C4-2B (cell line): ENCODE data around the gene PBX1.

Experiments used
- H3K27ac ChIP-seq: fragments of 450-650 bp; 2 replicates; pipeline ENCODE4 v1.5.1; 2017
- ZFX ChIP-seq: fragments of 450-650 bp; IDR thresholded peaks from 2 replicates; pipeline ENCODE4 v1.6.1; 2017
- TF ChIP-seq, protein P1 (sequence below): fragments of 450-650 bp; conservative IDR thresholded peaks from 2 replicates; pipeline ENCODE4 v1.5.1; 2017; ENCODE audit warnings: mild to moderate bottlenecking

The PBX1 gene

DNA sequence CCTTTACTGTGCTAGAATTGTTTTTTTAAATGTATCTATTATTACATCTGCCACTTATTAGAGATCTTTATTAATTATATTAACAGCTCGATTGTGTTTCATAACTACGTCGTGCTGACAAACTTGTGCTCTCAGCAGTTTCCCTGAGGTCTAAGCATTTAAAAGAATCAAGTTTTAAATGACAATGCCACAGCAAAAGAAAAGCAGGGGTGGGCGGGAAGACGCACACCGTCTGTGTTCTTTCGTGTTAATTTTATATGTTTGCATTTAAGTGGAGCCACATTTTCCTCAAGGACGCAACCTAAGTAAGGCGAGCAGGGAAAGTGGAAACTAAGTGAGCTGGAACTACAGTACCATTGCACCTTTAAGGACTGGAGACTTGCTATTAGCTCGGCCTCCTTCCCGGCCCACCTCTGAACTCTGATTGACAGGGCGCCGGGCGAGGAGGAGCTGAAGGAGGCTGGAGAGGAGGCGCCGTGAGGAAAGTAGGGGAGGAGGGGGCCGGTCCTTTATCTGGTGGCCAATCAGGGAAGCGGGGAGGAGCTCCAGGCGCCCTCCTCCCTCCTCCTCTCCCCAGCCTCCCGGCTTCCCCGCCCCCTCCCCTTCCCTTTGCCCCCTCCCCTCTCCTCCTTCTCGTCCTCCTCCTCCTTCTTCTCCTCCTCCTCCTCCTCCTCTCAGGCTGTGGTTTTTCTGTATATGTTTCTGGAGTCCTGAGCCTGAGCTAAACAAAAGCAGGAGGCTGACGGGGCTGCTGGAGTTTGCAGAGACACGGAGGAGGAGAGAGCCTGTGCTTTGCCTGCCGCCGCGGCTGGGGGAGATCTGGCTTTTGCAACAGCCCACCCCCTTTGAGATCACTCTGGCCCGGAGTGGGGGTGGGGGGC is at the start of gene PBX1:
Gene PBX1, plus strand, starts transcription at position 724 of the 881 bp plus-strand sequence.
- TF ChIP-seq, protein P1, sequence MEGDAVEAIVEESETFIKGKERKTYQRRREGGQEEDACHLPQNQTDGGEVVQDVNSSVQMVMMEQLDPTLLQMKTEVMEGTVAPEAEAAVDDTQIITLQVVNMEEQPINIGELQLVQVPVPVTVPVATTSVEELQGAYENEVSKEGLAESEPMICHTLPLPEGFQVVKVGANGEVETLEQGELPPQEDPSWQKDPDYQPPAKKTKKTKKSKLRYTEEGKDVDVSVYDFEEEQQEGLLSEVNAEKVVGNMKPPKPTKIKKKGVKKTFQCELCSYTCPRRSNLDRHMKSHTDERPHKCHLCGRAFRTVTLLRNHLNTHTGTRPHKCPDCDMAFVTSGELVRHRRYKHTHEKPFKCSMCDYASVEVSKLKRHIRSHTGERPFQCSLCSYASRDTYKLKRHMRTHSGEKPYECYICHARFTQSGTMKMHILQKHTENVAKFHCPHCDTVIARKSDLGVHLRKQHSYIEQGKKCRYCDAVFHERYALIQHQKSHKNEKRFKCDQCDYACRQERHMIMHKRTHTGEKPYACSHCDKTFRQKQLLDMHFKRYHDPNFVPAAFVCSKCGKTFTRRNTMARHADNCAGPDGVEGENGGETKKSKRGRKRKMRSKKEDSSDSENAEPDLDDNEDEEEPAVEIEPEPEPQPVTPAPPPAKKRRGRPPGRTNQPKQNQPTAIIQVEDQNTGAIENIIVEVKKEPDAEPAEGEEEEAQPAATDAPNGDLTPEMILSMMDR = no peak
- peak within 1 kb of the TSS; percentile 49; the same call in 1 of the 2 replicates for H3K27ac ChIP-seq

DNA sequence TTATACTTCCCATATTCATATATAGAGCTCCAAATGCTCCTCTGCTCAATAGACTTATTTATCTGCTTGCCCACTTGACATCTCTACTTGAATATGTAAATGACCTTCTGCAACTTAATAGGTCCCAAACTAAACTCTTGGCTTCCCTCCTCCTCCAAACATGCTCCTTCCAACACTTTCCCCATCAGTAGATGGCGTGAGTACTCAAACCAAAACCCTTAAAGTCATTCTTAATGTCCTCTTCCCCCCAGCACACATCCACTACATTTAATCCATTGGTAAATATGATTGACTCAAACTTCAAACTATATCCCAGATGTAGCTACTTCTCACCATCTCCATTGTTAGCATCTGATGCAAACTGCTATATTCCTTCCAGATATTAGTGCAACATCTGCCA is 48.5 kb upstream of the PBX1 start:
- H3K27ac ChIP-seq = no peak overlapping the region
- TF ChIP-seq ZFX = no peak
- TF ChIP-seq, protein P1 = no peak; the same call in none of the 2 replicates

DNA sequence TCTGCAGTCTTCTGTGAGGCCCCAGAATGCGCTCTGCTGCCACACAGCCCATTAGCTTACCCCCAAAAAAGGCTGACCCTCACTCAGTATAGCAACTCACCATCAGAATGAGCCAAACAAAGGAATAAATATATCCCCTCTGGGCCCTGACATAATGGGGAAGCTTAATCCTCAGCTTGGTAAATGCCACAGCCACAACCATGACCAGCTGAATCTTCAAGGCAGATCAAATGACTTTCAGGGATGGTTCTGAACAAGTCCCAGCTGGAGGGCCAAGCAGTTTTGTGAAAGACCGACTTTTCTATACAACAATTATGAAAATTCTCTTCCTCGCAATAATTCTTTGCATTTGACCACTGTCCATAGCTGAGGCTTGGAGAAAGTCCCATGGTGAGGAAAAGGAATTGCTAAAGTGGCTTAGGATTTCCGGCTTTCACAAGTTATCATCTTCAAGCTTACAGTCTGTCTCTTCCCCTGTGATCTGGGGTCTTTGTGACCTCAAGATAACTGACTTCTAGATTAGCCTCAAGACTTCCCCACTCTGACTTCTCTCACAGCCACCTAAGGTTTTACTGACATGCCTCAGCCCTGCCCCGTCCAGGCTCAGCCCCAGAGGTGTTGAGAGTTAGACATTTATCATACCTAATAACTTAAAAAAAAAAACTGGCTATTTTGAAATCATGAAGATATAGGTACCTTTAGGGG is 47.8 kb upstream of the PBX1 start:
- TF ChIP-seq, protein P1 = no peak
- 0 out of 2 replicates have a peak, but pooled peaks have one; percentile 7 for TF ChIP-seq ZFX
- H3K27ac ChIP-seq = no peak overlapping the region

DNA sequence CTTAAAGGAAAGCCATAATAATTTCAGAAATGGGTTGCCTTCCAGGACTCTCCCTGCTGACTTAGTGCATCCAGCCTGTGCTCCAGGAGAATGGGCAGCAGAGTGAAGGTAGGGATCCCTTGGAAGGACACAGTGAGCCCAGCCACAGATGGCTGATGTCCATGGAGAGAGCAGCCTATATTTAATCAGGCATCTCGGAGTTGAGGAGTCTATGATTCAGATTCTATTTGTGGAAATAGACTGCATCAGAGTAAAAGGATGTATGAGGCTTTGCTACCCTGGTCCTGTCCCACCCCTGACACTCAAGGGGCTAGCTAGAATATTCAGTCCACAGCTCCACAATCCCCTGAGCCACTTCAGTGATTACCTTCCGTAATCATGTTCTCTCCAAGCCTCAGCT is 43.8 kb upstream of the PBX1 start:
- TF ChIP-seq, protein P1 = no peak
- no peak for TF ChIP-seq ZFX
- no peak overlapping the region for H3K27ac ChIP-seq

DNA sequence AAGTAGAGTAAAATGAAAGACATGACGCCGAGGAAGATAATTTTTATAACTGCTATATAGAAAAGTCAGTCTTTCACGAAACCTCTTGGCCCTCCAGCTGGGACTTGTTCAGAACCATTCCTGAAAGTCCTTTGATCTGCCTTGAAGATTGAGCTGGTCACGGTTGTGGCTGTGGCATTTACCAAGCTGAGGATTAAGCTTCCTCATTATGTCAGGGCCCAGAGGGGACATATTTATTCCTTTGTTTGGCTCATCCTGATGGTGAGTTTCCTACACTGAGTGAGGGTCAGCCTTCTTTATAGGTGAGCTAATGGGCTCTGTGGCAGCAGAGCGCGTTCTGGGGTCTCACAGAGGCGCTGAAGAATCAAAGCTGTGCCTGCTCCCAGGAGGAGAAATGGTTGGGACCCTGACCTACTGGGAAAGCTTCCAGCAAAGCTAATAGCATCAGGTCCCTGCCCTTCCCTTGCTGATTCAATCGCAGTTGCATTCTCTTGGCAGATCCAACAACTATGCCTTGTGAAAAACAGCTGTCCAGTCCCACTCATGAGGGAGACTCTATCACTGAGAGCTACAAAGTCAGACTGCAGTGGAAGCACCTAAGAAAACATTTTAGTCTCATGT is 43.2 kb upstream of the PBX1 start:
- TF ChIP-seq, protein P1 = no peak
- TF ChIP-seq ZFX = no peak
- H3K27ac ChIP-seq = no peak overlapping the region

DNA sequence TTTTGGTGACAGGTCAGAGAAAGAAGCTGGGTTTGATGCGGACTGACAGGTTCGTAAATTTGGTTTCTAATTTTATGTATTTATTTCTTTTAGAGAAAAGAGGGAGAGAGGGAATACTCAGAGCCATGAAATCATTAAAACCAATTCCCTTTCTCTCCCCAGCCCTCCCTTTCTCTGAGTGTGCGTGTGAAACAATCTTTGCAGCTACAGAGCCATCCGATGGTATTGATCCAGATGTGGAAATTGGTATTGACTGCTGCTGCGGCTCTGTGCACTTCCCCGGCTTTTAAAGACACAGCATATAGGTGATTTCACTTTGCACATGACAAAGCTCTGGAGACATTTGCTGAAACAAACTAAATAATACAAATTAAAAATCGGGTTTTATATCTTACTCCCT is 42.4 kb upstream of the PBX1 start:
- no peak for TF ChIP-seq ZFX
- TF ChIP-seq, protein P1 = no peak
- H3K27ac ChIP-seq = no peak overlapping the region
